Heart left ventricle (tissue), 16 donors: ENCODE data around the gene MAP2K5. TPM values are rescaled to one million over a fixed set of nuclear protein-coding genes. Genes with fewer than 3 reads are reported as not detected.

Experiments used
- ATAC-seq, 4 donors: fragments of 200-7000 bp; cut with Tn5 transposase; one replicate each; pipeline ENCODE4 v1.9.1; 2020 to 2022; ENCODE audit warnings: moderate library complexity in 4 of 4, mild to moderate bottlenecking in 3 of 4, moderate number of reproducible peaks in 1 of 4
- DNase-seq, 5 donors: peaks; one replicate each; pipeline ENCODE4 v3.0.0-alpha.2; 2020
- H3K27ac ChIP-seq, 12 donors: fragments of 200-600 bp; sonication (generic) in 4 of 12; one replicate each; pipeline versions ENCODE4 v1.5.0 to v1.8.0; 2016 to 2022; ENCODE audit warnings: mild to moderate bottlenecking in 2 of 12
- H3K27me3 ChIP-seq, 9 donors: fragments of 200-600 bp; sonication (generic) in 2 of 9; one replicate each; pipeline versions ENCODE4 v1.5.1 to v1.8.0; 2016 to 2022; ENCODE audit warnings: mild to moderate bottlenecking in 3 of 9
- H3K36me3 ChIP-seq, 9 donors: fragments of 200-600 bp; sonication (generic) in 2 of 9; one replicate each; pipeline versions ENCODE4 v1.5.0 to v1.8.0; 2018 to 2022; ENCODE audit warnings: mild to moderate bottlenecking in 2 of 9
- H3K4me1 ChIP-seq, 12 donors: fragments of 200-600 bp; sonication (generic) in 4 of 12; one replicate each; pipeline versions ENCODE4 v1.5.0 to v1.8.0; 2016 to 2022; ENCODE audit warnings: mild to moderate bottlenecking in 3 of 12
- H3K4me3 ChIP-seq, 12 donors: fragments of 200-600 bp; sonication (generic) in 4 of 12; one replicate each; pipeline versions ENCODE4 v1.5.0 to v1.8.0; 2017 to 2022; ENCODE audit warnings: mild to moderate bottlenecking in 9 of 12, moderate library complexity in 4 of 12
- H3K9me3 ChIP-seq, 12 donors: fragments of 200-600 bp; sonication (generic) in 4 of 12; one replicate each; pipeline versions ENCODE4 v1.5.0 to v1.8.0; 2016 to 2022; ENCODE audit warnings: mild to moderate bottlenecking in 1 of 12
- CTCF ChIP-seq, 12 donors: fragments of 200-600 bp; sonication (generic) in 4 of 12; IDR thresholded peaks; one replicate each; pipeline versions ENCODE4 v1.5.0 to v1.8.0; 2018 to 2022; ENCODE audit warnings: antibody characterized with exemption in 12 of 12, mild to moderate bottlenecking in 5 of 12
- POLR2A ChIP-seq, 2 donors: fragments of 450-650 bp; IDR thresholded peaks; one replicate each; pipeline ENCODE4 v1.6.1; 2017; ENCODE audit warnings: antibody characterized with exemption in 2 of 2, mild to moderate bottlenecking in 2 of 2, moderate library complexity in 2 of 2
- WGBS, 4 donors: extraction: QIAGEN DNeasy Blood & Tissue Kit in 2 of 4; methylation state at CpG; one replicate each; pipeline versions ENCODE4 v1.1.5 to v1.1.7; 2013 to 2018; 5-methylcytosine and 5-hydroxymethylcytosine counted together
- intact Hi-C, 10 donors: fragments of 100-400 bp; cut with DNase I; formaldehyde crosslinking; loops; one replicate each; pipeline versions ENCODE4 v1.11.1 to v1.14.2; 2022
- polyA plus RNA-seq, 2 donors: library from polyadenylated mRNA; stranded (reverse); fragments of 200-250 nt; gene quantifications; one replicate each; pipeline ENCODE4 v1.2.3, GENCODE V29; 2013
- total RNA-seq, 9 donors: library from RNA; depleted of rRNA in 2 of 9; stranded (reverse); fragments of >200 nt in 2 of 9; fragmentation: NEBNext Ultra II Directional in 3 of 9; extraction: Animal tissue kit (Norgen Biotek cat#: 25700) in 3 of 9; gene quantifications; one replicate each; pipeline versions ENCODE4 v1.1.0 to v1.2.4, GENCODE V29; 2016 to 2023
- donor health status: ischemic (EF 13 %, LVEDD 7.1; RV severe dilation, severe dysfunction).
- donor health status: healthy with polysubstance abuse.
- donor health status: DM: no; HTN: yes; CAD: no.
- donor health status: DM: no; HTN: no; CAD: no.
- donor health status: ischemic (EF 25% LVEDD 6.9; RV normal size, moderate dysfunction).
- donor health status: ischemic (EF 25% LVEDD 5.7; RV mildly dilated, moderate dysfunction).
- donor health status: healthy.
- donor health status: DM: yes; HTN: yes; CAD: no.
- donor health status: ischemic (EF 35%, LVEDD 5.7; RV mildly dilated, moderate dysfunction).
- donor health status: nonischemic (EF 11% LVEDD 7.7; RV severe dilation, severe dysfunction).
- donor health status: DM: yes; HTN: yes; CAD: no.
- donor health status: PGD.
- donor health status: ischemic (EF 29% LVEDD 5.4; RV normal size, mild dysfunction).
- donor health status: nonischemic (EF 23%, LVEDD 6.1; RV moderate dilation, normal function).

Gene MAP2K5
- total and polyA plus RNA-seq, 11 donors: 8.1 to 32.0 (median 19.1) TPM

- no peak for TF ChIP-seq POLR2A (IDR thresholded peaks at IDR 0.05)
- no peak for TF ChIP-seq CTCF (IDR thresholded peaks at IDR 0.05)
These were observed 153.6 kb downstream of the MAP2K5 start for GRCh38 chr15:67696087-67696486.

GRCh38 chr15:67700023-67700422 lies 157.5 kb downstream of the MAP2K5 start:
- H3K27ac ChIP-seq: no peak overlapping the region
- peaks cover 0 to 8% (median 0%) of the 10 kb centered on the region in 12 donors for H3K9me3 ChIP-seq
- intact Hi-C loops: no loop called here
- H3K4me1 ChIP-seq: no peaks in the 10 kb centered on the region
- no peak for TF ChIP-seq CTCF (IDR thresholded peaks at IDR 0.05)
- no peak for TF ChIP-seq POLR2A (IDR thresholded peaks at IDR 0.05)
- H3K4me3 ChIP-seq: no peak overlapping the region
- WGBS, 4 donors: 93 to 96% (median 95%) methylated on average over 2 of the region's 2 CpGs
- H3K36me3 ChIP-seq: peaks cover 0 to 34% (median 12%) of the 10 kb centered on the region in 9 donors
- H3K27me3 ChIP-seq: no peaks in the 10 kb centered on the region
- DNase-seq (no peak), ATAC-seq (no peak)

More at GRCh38 chr15:67696087-67696486, 153.6 kb downstream of the MAP2K5 start:
- Histone ChIP-seq H3K27me3 (no peaks in the 10 kb centered on the region), H3K4me1 (no peaks in the 10 kb centered on the region), H3K9me3 (peaks cover 0 to 8% (median 0%) of the 10 kb centered on the region in 12 donors), H3K27ac (no peak overlapping the region), H3K4me3 (no peak overlapping the region), H3K36me3 (peaks cover 0 to 23% (median 0%) of the 10 kb centered on the region in 9 donors)
- intact Hi-C loops: no loop called here
- ATAC-seq: no peak
- no peak for DNase-seq
- 97 to 100% (median 100%) methylated on average over 1 of the region's 1 CpG for WGBS, 4 donors

GRCh38 chr15:67701669-67702068 lies 159.2 kb downstream of the MAP2K5 start:
- no peak for DNase-seq
- no peak for ATAC-seq
- H3K9me3 ChIP-seq: peaks cover 0 to 8% (median 0%) of the 10 kb centered on the region in 12 donors
- 96 to 100% (median 99%) methylated on average over 2 of the region's 2 CpGs for WGBS, 4 donors
- H3K27me3 ChIP-seq: no peaks in the 10 kb centered on the region
- H3K4me1 ChIP-seq: no peaks in the 10 kb centered on the region
- H3K4me3 ChIP-seq: no peak overlapping the region
- H3K27ac ChIP-seq: no peak overlapping the region
- intact Hi-C loops: no loop called here
- no peak for TF ChIP-seq POLR2A (IDR thresholded peaks at IDR 0.05)
- no peak for TF ChIP-seq CTCF (IDR thresholded peaks at IDR 0.05)
- peaks cover 0 to 35% (median 12%) of the 10 kb centered on the region in 9 donors for H3K36me3 ChIP-seq

GRCh38 chr15:67707520-67708283 lies 165.2 kb downstream of the MAP2K5 start:
- TF ChIP-seq CTCF (IDR thresholded peaks at IDR 0.05): no peak
- no peak for TF ChIP-seq POLR2A (IDR thresholded peaks at IDR 0.05)
- ATAC-seq (no peak), DNase-seq (no peak)
- intact Hi-C loops: no loop called here
- no peaks in the 10 kb centered on the region for H3K4me1 ChIP-seq
- no peaks in the 10 kb centered on the region for H3K27me3 ChIP-seq
- no peak overlapping the region for H3K4me3 ChIP-seq
- no peaks in the 10 kb centered on the region for H3K9me3 ChIP-seq
- 94 to 98% (median 96%) methylated on average over 2 of the region's 2 CpGs for WGBS, 4 donors
- peaks cover 0 to 27% (median 8%) of the 10 kb centered on the region in 9 donors for H3K36me3 ChIP-seq
- no peak overlapping the region for H3K27ac ChIP-seq
